ENCODE results near the gene SMAP1.

Gene SMAP1

DNA sequence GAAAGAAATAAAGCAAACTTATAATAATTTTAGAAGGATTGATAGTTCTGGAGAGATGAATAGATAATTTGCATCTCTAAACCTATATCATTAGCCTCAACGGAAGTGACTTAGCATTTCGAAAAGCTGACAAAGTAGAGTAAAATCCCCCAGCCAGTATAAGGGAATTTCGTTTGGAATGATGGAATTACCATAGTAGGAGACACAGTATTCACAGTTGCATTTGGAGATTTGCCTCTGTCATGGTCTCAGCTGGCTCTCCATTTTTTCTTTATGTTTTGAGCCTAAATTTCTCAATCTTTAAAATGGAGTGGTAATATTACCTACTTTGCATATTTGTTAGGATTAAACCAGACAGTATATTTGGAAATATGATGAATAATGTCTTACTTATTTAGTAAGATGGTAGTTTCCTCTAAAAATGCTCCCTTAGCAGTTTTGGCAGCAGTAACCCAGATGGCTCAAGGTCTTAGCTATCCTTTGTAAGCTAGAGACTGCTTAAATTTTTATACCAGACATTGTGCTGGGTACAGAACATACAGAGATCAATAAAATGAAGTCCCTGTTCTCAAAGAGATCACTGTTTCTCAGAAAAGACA, 58.2 kb downstream of the SMAP1 start:
- Histone ChIP-seq H3K4me1 (ENCODE audit: insufficient read depth, poor library complexity, severe bottlenecking) (no peaks in the 10 kb centered on the region), H3K27me3 (ENCODE audit: insufficient read depth, poor library complexity, severe bottlenecking) (no peaks in the 10 kb centered on the region), H3K9me3 (ENCODE audit: severe bottlenecking) (no peaks in the 10 kb centered on the region), H3K27ac (ENCODE audit: poor library complexity, severe bottlenecking) (no peak overlapping the region), H3K4me3 (ENCODE audit: severe bottlenecking) (no peak overlapping the region), H3K36me3 (ENCODE audit: low read depth) (no peaks in the 10 kb centered on the region)
- no peak for DNase-seq (ENCODE audit: low spot score)
- no peak for ATAC-seq (ENCODE audit: low read depth)
- TF ChIP-seq, protein P1, sequence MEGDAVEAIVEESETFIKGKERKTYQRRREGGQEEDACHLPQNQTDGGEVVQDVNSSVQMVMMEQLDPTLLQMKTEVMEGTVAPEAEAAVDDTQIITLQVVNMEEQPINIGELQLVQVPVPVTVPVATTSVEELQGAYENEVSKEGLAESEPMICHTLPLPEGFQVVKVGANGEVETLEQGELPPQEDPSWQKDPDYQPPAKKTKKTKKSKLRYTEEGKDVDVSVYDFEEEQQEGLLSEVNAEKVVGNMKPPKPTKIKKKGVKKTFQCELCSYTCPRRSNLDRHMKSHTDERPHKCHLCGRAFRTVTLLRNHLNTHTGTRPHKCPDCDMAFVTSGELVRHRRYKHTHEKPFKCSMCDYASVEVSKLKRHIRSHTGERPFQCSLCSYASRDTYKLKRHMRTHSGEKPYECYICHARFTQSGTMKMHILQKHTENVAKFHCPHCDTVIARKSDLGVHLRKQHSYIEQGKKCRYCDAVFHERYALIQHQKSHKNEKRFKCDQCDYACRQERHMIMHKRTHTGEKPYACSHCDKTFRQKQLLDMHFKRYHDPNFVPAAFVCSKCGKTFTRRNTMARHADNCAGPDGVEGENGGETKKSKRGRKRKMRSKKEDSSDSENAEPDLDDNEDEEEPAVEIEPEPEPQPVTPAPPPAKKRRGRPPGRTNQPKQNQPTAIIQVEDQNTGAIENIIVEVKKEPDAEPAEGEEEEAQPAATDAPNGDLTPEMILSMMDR (IDR thresholded peaks at IDR 0.05; ENCODE audit: poor library complexity, severe bottlenecking), result no peak

DNA sequence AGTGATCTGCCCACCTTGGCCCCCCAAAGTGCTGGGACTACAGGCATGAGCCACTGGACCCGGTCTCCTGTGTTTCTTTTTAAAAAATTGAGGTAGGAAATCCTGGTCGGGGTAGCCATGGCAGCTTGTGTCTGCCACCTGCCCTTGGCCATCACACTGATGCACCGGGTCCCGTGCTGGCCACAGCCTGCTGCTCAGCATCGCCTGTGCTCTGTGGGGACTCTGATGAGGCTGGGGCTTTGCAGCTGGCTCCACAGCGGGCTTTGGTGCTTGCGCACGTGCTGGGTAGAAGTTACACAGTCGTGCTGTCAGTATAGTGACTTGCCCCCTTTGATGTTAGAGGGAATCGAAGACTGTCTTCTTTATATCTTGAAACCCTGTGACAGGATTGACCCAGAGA, 66.7 kb downstream of the SMAP1 start:
- Histone ChIP-seq H3K27ac (ENCODE audit: poor library complexity, severe bottlenecking) (no peak overlapping the region), H3K36me3 (ENCODE audit: low read depth) (no peaks in the 10 kb centered on the region), H3K4me1 (ENCODE audit: insufficient read depth, poor library complexity, severe bottlenecking) (no peaks in the 10 kb centered on the region), H3K4me3 (ENCODE audit: severe bottlenecking) (no peak overlapping the region), H3K27me3 (ENCODE audit: insufficient read depth, poor library complexity, severe bottlenecking) (no peaks in the 10 kb centered on the region), H3K9me3 (ENCODE audit: severe bottlenecking) (peaks cover 2% of the 10 kb centered on the region)
- DNase-seq (ENCODE audit: low spot score), result no peak
- no peak for ATAC-seq (ENCODE audit: low read depth)
- TF ChIP-seq, protein P1 (IDR thresholded peaks at IDR 0.05; ENCODE audit: poor library complexity, severe bottlenecking), result no peak

DNA sequence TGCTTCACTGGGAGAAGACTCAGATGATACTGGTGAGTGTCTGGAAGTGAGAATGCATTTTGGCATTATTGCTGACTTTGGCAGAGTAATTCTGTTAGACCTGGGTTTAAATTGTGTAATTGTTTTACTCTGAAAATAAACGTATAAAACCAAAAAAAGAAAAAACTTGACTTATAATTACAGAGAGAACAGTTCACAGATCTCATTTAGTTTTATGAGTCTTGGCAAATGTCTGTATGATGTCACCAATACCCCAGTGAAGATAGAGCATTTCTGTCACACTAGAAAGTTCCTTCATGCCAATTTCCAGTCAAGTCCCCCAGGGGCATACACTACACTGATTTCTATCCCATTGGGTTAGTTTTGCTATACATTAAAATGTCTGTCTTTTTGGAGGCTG, 67.3 kb downstream of the SMAP1 start:
- DNase-seq (ENCODE audit: low spot score) (no peak), ATAC-seq (ENCODE audit: low read depth) (no peak)
- Histone ChIP-seq H3K27me3 (ENCODE audit: insufficient read depth, poor library complexity, severe bottlenecking) (no peaks in the 10 kb centered on the region), H3K4me3 (ENCODE audit: severe bottlenecking) (no peak overlapping the region), H3K36me3 (ENCODE audit: low read depth) (no peaks in the 10 kb centered on the region), H3K9me3 (ENCODE audit: severe bottlenecking) (peaks cover 2% of the 10 kb centered on the region), H3K27ac (ENCODE audit: poor library complexity, severe bottlenecking) (no peak overlapping the region), H3K4me1 (ENCODE audit: insufficient read depth, poor library complexity, severe bottlenecking) (no peaks in the 10 kb centered on the region)
- TF ChIP-seq, protein P1 (IDR thresholded peaks at IDR 0.05; ENCODE audit: poor library complexity, severe bottlenecking), result no peak

DNA sequence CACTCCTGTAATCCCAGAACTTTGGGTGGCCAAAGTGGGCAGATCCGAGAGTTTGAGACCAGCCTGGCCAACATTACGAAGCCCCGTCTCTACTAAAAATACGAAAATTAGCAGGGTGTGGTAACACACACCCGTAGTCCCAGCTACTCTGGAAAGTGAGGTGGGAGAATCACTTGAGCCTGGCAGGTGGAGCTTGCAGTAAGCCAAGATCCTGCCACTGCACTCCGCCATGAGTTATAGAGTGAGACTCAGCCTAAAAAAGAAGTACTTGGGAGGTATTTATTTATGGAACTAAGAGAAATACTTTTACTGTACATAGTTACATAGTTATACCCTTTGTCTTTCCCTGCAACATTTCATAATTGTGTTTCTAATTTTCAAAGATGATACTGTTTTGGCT, 67.8 kb downstream of the SMAP1 start:
- DNase-seq (ENCODE audit: low spot score) (no peak), ATAC-seq (ENCODE audit: low read depth) (no peak)
- H3K27me3 ChIP-seq (ENCODE audit: insufficient read depth, poor library complexity, severe bottlenecking), result no peaks in the 10 kb centered on the region
- H3K27ac ChIP-seq (ENCODE audit: poor library complexity, severe bottlenecking), result no peak overlapping the region
- no peaks in the 10 kb centered on the region for H3K36me3 ChIP-seq (ENCODE audit: low read depth)
- TF ChIP-seq, protein P1 (IDR thresholded peaks at IDR 0.05; ENCODE audit: poor library complexity, severe bottlenecking), result no peak
- H3K9me3 ChIP-seq (ENCODE audit: severe bottlenecking), result peaks cover 2% of the 10 kb centered on the region
- no peaks in the 10 kb centered on the region for H3K4me1 ChIP-seq (ENCODE audit: insufficient read depth, poor library complexity, severe bottlenecking)
- no peak overlapping the region for H3K4me3 ChIP-seq (ENCODE audit: severe bottlenecking)

DNA sequence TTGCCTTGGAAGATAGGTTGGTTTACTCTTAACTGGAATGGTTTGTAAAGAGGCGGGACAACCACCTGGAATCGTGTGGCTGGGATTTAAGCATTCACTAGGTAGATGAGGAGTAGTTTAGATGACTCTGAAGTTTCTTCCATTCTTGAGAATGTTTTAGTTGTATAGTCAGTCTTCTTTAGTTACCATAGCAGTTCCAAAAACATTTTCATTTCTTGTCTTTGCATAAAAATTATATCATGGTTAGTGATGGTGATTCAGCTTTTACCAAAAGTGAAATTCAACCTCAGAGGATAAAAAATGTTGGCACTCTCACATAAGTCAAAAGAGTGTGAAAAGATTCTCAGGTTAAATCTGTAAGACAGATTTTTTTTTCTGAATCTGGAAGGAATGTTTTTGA, 70.3 kb downstream of the SMAP1 start:
- no peak for DNase-seq (ENCODE audit: low spot score)
- Histone ChIP-seq H3K27ac (ENCODE audit: poor library complexity, severe bottlenecking) (no peak overlapping the region), H3K36me3 (ENCODE audit: low read depth) (no peaks in the 10 kb centered on the region), H3K4me3 (ENCODE audit: severe bottlenecking) (no peak overlapping the region), H3K4me1 (ENCODE audit: insufficient read depth, poor library complexity, severe bottlenecking) (no peaks in the 10 kb centered on the region), H3K27me3 (ENCODE audit: insufficient read depth, poor library complexity, severe bottlenecking) (no peaks in the 10 kb centered on the region), H3K9me3 (ENCODE audit: severe bottlenecking) (peaks cover 2% of the 10 kb centered on the region)
- TF ChIP-seq, protein P1 (IDR thresholded peaks at IDR 0.05; ENCODE audit: poor library complexity, severe bottlenecking), result no peak
- ATAC-seq (ENCODE audit: low read depth), result no peak
